ENCODE measurements around the gene PPP1R1C. TPM values are rescaled to one million over a fixed set of nuclear protein-coding genes. Genes with fewer than 3 reads are reported as not detected.

Gene PPP1R1C
- total RNA-seq, 1 experiment from 2014 or later, result 2.8 TPM

DNA sequence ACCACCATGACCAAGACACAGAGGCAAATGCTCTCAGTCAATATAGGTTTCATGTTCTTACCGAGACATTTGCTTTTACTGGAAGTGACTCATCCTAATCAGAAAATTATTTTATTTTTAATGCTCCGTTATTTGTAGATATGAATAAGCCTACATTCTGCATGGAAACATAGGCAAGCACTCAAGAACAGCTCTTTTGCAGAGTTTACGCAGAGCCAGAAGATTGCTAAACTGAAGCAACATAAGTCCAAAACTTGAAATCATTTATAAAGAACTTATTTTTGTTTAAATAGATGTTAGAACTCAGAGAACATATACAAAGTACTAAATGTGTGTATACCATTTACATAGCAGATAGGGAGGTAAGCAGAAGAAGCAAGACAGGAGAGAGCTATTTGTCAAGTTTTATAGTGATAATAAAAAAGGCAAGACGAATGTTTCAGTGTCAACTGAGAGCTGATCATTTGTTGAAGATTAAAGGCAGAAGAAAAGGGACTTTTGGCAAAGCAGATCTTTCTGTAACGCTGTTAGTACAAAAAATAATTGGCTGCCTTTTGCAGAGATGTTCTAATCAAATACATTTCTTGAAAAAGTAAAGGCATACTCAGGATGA lies 12.4 kb upstream of the PPP1R1C start:
- Mint-ChIP-seq H3K36me3 (ENCODE audit: insufficient read depth, unreplicated experiment) (no peaks in the 10 kb centered on the region), H3K4me3 (ENCODE audit: unreplicated experiment) (no peak overlapping the region), H3K27ac (ENCODE audit: unreplicated experiment) (no peak overlapping the region), H3K27me3 (ENCODE audit: insufficient read depth, unreplicated experiment) (no peaks in the 10 kb centered on the region), H3K4me1 (ENCODE audit: low read depth, unreplicated experiment) (peaks cover 9% of the 10 kb centered on the region), H3K9me3 (ENCODE audit: unreplicated experiment) (peaks cover 10% of the 10 kb centered on the region)
- no peak for DNase-seq
- Histone ChIP-seq H3K9me3 (no peaks in the 10 kb centered on the region), H3K36me3 (ENCODE audit: control insufficient read depth, insufficient read depth, low read length) (no peaks in the 10 kb centered on the region), H3K4me1 (no peaks in the 10 kb centered on the region; the same call in 1 of the 2 replicates), H3K27me3 (replicated peaks; ENCODE audit: control insufficient read depth, insufficient read depth, low read length) (no peaks in the 10 kb centered on the region), H3K4me3 (ENCODE audit: low read depth, low read length) (no peak overlapping the region)
- intact Hi-C loops (cut with micrococcal nuclease; ENCODE audit: unreplicated experiment), result no loop called here
- TF ChIP-seq, protein P1, sequence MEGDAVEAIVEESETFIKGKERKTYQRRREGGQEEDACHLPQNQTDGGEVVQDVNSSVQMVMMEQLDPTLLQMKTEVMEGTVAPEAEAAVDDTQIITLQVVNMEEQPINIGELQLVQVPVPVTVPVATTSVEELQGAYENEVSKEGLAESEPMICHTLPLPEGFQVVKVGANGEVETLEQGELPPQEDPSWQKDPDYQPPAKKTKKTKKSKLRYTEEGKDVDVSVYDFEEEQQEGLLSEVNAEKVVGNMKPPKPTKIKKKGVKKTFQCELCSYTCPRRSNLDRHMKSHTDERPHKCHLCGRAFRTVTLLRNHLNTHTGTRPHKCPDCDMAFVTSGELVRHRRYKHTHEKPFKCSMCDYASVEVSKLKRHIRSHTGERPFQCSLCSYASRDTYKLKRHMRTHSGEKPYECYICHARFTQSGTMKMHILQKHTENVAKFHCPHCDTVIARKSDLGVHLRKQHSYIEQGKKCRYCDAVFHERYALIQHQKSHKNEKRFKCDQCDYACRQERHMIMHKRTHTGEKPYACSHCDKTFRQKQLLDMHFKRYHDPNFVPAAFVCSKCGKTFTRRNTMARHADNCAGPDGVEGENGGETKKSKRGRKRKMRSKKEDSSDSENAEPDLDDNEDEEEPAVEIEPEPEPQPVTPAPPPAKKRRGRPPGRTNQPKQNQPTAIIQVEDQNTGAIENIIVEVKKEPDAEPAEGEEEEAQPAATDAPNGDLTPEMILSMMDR (IDR thresholded peaks at IDR 0.05; ENCODE audit: insufficient read depth in 1 of 2, low read depth in 1 of 2, low read length in 1 of 2, severe bottlenecking in 1 of 2, unreplicated experiment in 1 of 2), result no peak
- BruUV-seq (replicated peaks), result no TSS peak
- ChIA-PET CTCF (no interaction called here), POLR2A (no interaction called here)

GRCh38 chr2:181977661-181978350 lies 7.8 kb upstream of the PPP1R1C start:
- H3K4me3 Mint-ChIP-seq (ENCODE audit: unreplicated experiment), result no peak overlapping the region
- H3K4me1 Mint-ChIP-seq (ENCODE audit: low read depth, unreplicated experiment), result no peaks in the 10 kb centered on the region
- POLR2A ChIA-PET, result interaction anchor here (0.6 kb wide), 1 partner anchor 1208 kb away, joined by 4 read pairs; no protein-coding TSS in a partner anchor
- H3K36me3 ChIP-seq (ENCODE audit: control insufficient read depth, insufficient read depth, low read length), result no peaks in the 10 kb centered on the region; the same call in 1 of the 2 replicates
- H3K36me3 Mint-ChIP-seq (ENCODE audit: insufficient read depth, unreplicated experiment), result no peaks in the 10 kb centered on the region
- no peak for DNase-seq
- no peaks in the 10 kb centered on the region for H3K9me3 Mint-ChIP-seq (ENCODE audit: unreplicated experiment)
- no peak overlapping the region for H3K4me3 ChIP-seq (ENCODE audit: low read depth, low read length)
- no peaks in the 10 kb centered on the region; the same call in 1 of the 2 replicates for H3K27me3 ChIP-seq (replicated peaks; ENCODE audit: control insufficient read depth, insufficient read depth, low read length)
- BruUV-seq (replicated peaks), result no TSS peak
- H3K27me3 Mint-ChIP-seq (ENCODE audit: insufficient read depth, unreplicated experiment), result no peaks in the 10 kb centered on the region
- intact Hi-C loops (cut with micrococcal nuclease; ENCODE audit: unreplicated experiment), result no loop called here
- no peaks in the 10 kb centered on the region for H3K9me3 ChIP-seq
- TF ChIP-seq, protein P1 (IDR thresholded peaks at IDR 0.05; ENCODE audit: insufficient read depth in 1 of 2, low read depth in 1 of 2, low read length in 1 of 2, severe bottlenecking in 1 of 2, unreplicated experiment in 1 of 2), result no peak
- no peak overlapping the region for H3K27ac Mint-ChIP-seq (ENCODE audit: unreplicated experiment)
- CTCF ChIA-PET, result no interaction called here
- H3K4me1 ChIP-seq, result no peaks in the 10 kb centered on the region

- Histone ChIP-seq H3K9me3 (no peaks in the 10 kb centered on the region), H3K36me3 (ENCODE audit: control insufficient read depth, insufficient read depth, low read length) (no peaks in the 10 kb centered on the region; the same call in 1 of the 2 replicates), H3K4me1 (no peaks in the 10 kb centered on the region), H3K27me3 (replicated peaks; ENCODE audit: control insufficient read depth, insufficient read depth, low read length) (no peaks in the 10 kb centered on the region; the same call in 1 of the 2 replicates), H3K4me3 (ENCODE audit: low read depth, low read length) (no peak overlapping the region)
- no TSS peak for BruUV-seq (replicated peaks)
- H3K4me3 Mint-ChIP-seq (ENCODE audit: unreplicated experiment), result no peak overlapping the region
- H3K9me3 Mint-ChIP-seq (ENCODE audit: unreplicated experiment), result no peaks in the 10 kb centered on the region
- no peak for DNase-seq
- ChIA-PET POLR2A (no interaction called here), CTCF (no interaction called here)
- H3K27me3 Mint-ChIP-seq (ENCODE audit: insufficient read depth, unreplicated experiment), result no peaks in the 10 kb centered on the region
- H3K27ac Mint-ChIP-seq (ENCODE audit: unreplicated experiment), result no peak overlapping the region
- no peaks in the 10 kb centered on the region for H3K4me1 Mint-ChIP-seq (ENCODE audit: low read depth, unreplicated experiment)
- H3K36me3 Mint-ChIP-seq (ENCODE audit: insufficient read depth, unreplicated experiment), result no peaks in the 10 kb centered on the region
- TF ChIP-seq, protein P1 (IDR thresholded peaks at IDR 0.05; ENCODE audit: insufficient read depth in 1 of 2, low read depth in 1 of 2, low read length in 1 of 2, severe bottlenecking in 1 of 2, unreplicated experiment in 1 of 2), result no peak
- intact Hi-C loops (cut with micrococcal nuclease; ENCODE audit: unreplicated experiment), result no loop called here
These were observed 7.1 kb upstream of the PPP1R1C start for GRCh38 chr2:181978351-181979150.

All from Caco-2 (cell line).